T-helper 1 cell treated with Interleukin-12 subunit alpha and Interleukin-12 subunit beta and Interleukin-4 antibody, amounts not matched to agents 30 μg/mL and 1 μg/mL, for 36 hours (primary cell): ENCODE results near the gene RUNDC3A.
"Not testable (repeated sequence)": the region's sequence is repeated elsewhere in the genome, so short reads cannot be mapped to it uniquely, and the experiment has no call there.

Experiments
- H3K27ac Mint-ChIP-seq: one replicate; pipeline ENCODE4 v1.8.0; 2021; ENCODE audit warnings: mild to moderate bottlenecking, mixed read lengths
- H3K27me3 Mint-ChIP-seq: one replicate; pipeline ENCODE4 v1.8.0; 2021; ENCODE audit warnings: low read depth, mixed read lengths
- H3K36me3 Mint-ChIP-seq: one replicate; pipeline ENCODE4 v1.8.0; 2021; ENCODE audit warnings: low read depth, mixed read lengths
- H3K4me1 Mint-ChIP-seq: one replicate; pipeline ENCODE4 v1.8.0; 2021; ENCODE audit warnings: low read depth, mixed read lengths
- H3K4me3 Mint-ChIP-seq: one replicate; pipeline ENCODE4 v1.8.0; 2021; ENCODE audit warnings: mild to moderate bottlenecking, moderate library complexity, mixed read lengths
- H3K9me3 Mint-ChIP-seq: one replicate; pipeline ENCODE4 v1.8.0; 2021; ENCODE audit warnings: mixed read lengths

The RUNDC3A gene

GRCh38 chr17:44335564-44335963 is 27.2 kb downstream of the RUNDC3A start:
- H3K36me3 Mint-ChIP-seq: no peaks in the 10 kb centered on the region
- no peak overlapping the region for H3K27ac Mint-ChIP-seq
- H3K4me3 Mint-ChIP-seq: no peak overlapping the region
- no peaks in the 10 kb centered on the region for H3K27me3 Mint-ChIP-seq
- no peaks in the 10 kb centered on the region for H3K9me3 Mint-ChIP-seq
- peaks cover 5% of the 10 kb centered on the region for H3K4me1 Mint-ChIP-seq

GRCh38 chr17:44335968-44336367 is 27.6 kb downstream of the RUNDC3A start:
- Mint-ChIP-seq H3K9me3 (no peaks in the 10 kb centered on the region), H3K4me3 (no peak overlapping the region), H3K27ac (no peak overlapping the region), H3K4me1 (peaks cover 5% of the 10 kb centered on the region), H3K36me3 (no peaks in the 10 kb centered on the region), H3K27me3 (no peaks in the 10 kb centered on the region)

DNA sequence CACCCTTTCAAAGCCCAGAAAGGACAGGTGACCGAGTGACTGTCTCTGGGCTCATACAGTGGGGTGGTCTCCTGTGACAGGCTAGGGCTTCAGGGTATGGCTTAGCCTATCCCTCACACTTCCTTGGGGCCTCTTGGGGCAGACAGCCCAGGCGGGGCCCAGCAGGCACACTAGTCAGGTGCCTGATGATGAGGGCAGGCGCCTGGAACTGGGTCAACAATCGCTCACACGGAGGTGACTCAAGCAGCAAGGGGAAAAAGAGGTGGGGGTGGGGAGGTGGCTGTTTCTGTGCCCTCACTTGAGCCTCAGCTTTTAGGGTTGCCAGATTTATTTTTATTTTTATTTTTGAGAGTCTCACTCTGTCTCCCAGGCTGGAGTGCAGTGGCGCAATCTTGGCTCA is 30.3 kb downstream of the RUNDC3A start:
- no peak overlapping the region for H3K27ac Mint-ChIP-seq

DNA sequence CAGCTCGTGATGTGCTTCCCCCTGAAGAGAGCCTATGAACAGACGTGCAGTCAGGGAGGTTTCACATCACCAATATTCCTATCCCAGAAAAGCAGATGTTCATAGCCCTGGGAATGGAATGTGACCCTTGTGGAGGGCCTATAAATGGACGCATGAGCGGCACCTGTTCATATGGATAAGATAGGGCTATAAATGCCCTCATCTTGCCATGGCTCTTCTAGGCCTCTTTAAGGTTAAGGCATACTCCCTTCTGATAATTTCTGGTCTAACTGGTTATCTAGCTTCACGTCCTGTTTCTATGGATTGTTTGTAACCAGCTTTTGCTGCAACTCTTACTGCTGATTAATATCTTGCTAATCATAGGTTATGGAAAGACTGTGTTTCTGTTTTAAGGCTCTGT is 32.2 kb downstream of the RUNDC3A start:
- not testable (repeated sequence) for H3K4me1 Mint-ChIP-seq, H3K27ac Mint-ChIP-seq, H3K36me3 Mint-ChIP-seq, H3K9me3 Mint-ChIP-seq, H3K4me3 Mint-ChIP-seq
- peaks cover 12% of the 10 kb centered on the region for H3K27me3 Mint-ChIP-seq

More for the DNA sequence above, 30.3 kb downstream of the RUNDC3A start:
- Mint-ChIP-seq H3K9me3 (no peaks in the 10 kb centered on the region), H3K4me3 (no peak overlapping the region), H3K36me3 (no peaks in the 10 kb centered on the region), H3K27me3 (peaks cover 11% of the 10 kb centered on the region), H3K4me1 (no peaks in the 10 kb centered on the region)

DNA sequence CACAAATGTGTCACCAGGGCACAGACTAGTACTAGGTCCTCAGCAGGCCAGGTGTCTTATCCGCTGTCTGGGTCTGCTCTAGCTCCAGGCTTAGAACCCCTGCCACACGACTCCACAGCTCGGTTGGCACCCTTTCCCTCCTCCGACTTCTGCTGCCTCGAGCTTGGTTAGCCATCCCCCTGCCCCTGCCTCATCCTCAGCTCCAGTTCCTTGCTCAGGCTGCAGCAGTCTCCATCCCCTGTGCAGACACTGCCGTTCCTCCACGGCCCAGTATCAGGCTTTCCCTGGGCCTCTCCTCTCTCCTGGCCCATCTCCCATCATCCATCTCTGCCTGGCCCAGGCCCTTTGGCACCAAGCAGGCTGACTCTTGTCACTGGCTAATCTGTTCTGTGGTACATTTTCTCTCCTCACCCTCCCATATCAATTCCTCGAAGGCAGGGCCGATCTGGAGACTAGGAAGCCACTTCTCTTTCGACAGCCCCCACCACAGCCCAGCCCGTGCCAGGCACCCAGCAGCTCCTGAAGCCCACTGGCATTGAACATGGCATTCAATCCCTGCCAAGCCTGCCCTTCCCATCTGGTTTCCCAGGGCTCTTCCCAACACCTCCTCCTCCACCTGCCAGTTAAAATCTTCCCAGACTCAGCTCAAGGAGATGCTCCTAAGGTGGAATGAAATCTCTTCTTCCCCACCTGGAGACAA is 35.3 kb downstream of the RUNDC3A start:
- Mint-ChIP-seq H3K27me3 (peaks cover 12% of the 10 kb centered on the region), H3K36me3 (no peaks in the 10 kb centered on the region), H3K4me3 (no peak overlapping the region), H3K27ac (no peak overlapping the region), H3K4me1 (peaks cover 19% of the 10 kb centered on the region), H3K9me3 (no peaks in the 10 kb centered on the region)

DNA sequence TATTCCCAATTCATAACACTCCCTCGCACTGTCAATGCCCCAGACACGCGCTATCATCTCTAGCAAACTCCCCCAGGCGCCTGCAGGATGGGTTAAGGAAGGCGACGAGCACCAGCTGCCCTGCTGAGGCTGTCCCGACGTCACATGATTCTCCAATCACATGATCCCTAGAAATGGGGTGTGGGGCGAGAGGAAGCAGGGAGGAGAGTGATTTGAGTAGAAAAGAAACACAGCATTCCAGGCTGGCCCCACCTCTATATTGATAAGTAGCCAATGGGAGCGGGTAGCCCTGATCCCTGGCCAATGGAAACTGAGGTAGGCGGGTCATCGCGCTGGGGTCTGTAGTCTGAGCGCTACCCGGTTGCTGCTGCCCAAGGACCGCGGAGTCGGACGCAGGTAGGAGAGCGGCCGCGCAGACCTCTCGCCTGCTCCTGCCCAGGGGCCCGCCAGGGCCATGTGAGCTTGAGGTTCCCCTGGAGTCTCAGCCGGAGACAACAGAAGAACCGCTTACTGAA is 36.6 kb downstream of the RUNDC3A start, which contains the start of gene GRN:
GRN (plus strand) TSS at position 364 of the 515 bp plus-strand sequence. CDS start 3,863 bp downstream, outside the sequence.
- Mint-ChIP-seq H3K4me1 (peaks cover 20% of the 10 kb centered on the region), H3K4me3 (peak within 1 kb of the TSS; percentile 94), H3K27me3 (peaks cover 12% of the 10 kb centered on the region), H3K27ac (peak within 1 kb of the TSS; percentile 78), H3K9me3 (no peaks in the 10 kb centered on the region), H3K36me3 (no peaks in the 10 kb centered on the region)

DNA sequence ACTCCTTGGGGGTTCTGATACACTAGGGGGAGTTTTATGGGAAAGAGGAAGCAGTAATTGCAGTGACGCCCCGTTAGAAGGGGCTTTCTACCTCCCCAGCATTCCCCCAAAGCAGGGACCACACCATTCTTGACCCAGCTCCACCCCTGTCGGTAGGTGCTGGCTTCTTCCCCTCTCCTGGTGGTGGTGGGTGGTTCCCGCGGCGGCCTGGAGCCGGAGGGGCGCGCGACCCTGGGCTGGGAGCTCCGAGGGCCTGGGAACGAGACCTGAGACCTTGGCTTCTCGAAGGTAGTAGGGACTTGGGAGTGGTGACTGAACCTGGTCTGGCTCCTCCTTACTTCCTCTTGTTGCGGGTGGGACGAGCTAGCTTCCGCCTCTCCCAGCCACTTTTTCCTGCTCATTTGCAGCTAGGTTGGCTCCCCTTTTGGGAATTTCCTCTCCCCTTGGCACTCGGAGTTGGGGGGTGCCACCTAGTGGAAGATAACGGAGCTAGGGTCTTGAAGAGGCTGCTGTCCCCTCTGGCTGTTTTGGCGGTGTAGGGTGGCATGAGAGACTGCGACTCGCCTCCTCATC is 37.1 kb downstream of the RUNDC3A start:
- H3K27ac Mint-ChIP-seq: peak overlapping the region; percentile 78
- H3K4me3 Mint-ChIP-seq: peak overlapping the region; percentile 94
- H3K36me3 Mint-ChIP-seq: no peaks in the 10 kb centered on the region
- peaks cover 12% of the 10 kb centered on the region for H3K27me3 Mint-ChIP-seq
- peaks cover 20% of the 10 kb centered on the region for H3K4me1 Mint-ChIP-seq
- no peaks in the 10 kb centered on the region for H3K9me3 Mint-ChIP-seq

GRCh38 chr17:44346064-44346844 is 37.9 kb downstream of the RUNDC3A start:
- Mint-ChIP-seq H3K4me3 (peak overlapping the region; percentile 94), H3K9me3 (no peaks in the 10 kb centered on the region), H3K4me1 (peaks cover 20% of the 10 kb centered on the region), H3K27ac (no peak overlapping the region), H3K27me3 (peaks cover 12% of the 10 kb centered on the region), H3K36me3 (no peaks in the 10 kb centered on the region)

DNA sequence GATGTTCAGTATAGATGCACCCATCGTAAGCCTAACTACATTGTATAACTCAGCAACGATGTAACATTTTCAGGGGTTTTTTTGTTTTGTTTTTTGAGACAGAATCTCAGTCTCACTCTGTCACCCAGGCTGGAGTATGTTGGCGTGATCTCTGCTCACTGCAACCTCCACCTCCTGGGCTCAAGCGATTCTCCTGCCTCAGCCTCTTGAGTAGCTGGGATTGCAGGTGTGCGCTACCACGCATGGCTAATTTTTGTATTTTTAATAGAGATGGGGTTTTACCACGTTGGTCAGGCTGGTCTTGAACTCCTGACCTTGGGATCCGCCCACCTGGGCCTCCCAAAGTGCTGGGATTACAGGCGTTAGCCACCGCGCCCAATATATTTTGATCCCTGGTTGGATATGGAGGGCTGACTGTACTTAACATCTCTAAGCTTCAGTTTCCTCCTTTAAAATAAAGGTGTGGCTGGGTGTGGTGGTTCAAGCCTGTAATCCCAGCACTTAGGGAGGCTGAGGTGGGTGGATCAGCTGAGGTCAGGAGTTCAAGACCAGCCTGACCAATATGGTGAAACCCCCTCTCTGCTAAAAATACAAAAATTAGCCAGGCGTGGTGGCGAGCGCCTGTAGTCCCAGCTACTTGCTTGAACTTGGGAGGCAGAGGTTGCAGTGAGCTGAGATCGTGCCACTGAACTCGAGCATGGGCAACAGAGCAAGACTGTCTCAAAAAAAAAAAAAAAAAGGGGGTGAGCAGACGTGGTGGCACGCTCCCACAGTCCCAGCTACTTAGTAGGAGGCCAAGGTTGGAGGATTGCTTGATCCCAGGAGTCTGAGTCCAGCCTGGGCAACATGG is 39.0 kb downstream of the RUNDC3A start:
- H3K36me3 Mint-ChIP-seq, H3K9me3 Mint-ChIP-seq, H3K27ac Mint-ChIP-seq, H3K4me3 Mint-ChIP-seq: not testable (repeated sequence)
- peaks cover 12% of the 10 kb centered on the region for H3K27me3 Mint-ChIP-seq
- peaks cover 20% of the 10 kb centered on the region for H3K4me1 Mint-ChIP-seq

DNA sequence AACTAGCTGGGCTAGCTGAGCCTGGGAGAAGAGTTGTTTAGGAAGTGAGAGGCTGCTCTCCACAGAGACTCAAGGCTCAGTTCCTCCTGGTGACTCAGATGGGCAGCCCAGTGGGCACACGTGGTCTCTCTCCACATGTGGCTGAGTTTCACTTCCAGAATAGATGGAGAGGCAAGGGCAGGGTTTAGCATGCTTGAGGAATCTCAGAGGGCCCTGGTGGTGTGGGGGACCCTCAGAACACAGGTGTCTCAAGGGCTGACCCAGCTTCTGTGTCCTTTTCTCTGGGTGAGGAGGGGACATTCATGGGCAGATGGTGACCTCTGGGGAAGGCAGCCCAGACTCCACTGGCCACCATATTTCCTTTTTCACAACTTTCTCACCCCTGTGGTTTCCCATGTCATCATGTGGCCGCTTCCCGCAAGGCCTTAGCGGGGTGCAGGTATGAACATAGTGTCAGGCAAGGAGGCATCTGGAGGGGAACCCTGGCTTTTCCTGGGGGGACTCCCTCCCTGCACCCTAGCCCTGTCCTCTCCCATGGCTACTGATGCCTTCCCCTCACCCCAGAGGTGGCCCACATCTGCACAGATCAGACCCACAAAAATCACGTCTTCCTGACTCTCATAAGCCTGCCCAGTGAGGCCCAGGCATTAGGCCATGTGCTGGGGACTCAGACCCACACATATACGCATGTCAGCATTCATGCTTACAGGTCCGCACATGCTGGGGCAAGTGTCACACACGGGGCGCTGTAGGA is 40.0 kb downstream of the RUNDC3A start:
- no peak overlapping the region for H3K4me3 Mint-ChIP-seq
- peaks cover 10% of the 10 kb centered on the region for H3K27me3 Mint-ChIP-seq
- no peak overlapping the region for H3K27ac Mint-ChIP-seq
- peaks cover 3% of the 10 kb centered on the region for H3K36me3 Mint-ChIP-seq
- H3K4me1 Mint-ChIP-seq: peaks cover 20% of the 10 kb centered on the region
- H3K9me3 Mint-ChIP-seq: no peaks in the 10 kb centered on the region

DNA sequence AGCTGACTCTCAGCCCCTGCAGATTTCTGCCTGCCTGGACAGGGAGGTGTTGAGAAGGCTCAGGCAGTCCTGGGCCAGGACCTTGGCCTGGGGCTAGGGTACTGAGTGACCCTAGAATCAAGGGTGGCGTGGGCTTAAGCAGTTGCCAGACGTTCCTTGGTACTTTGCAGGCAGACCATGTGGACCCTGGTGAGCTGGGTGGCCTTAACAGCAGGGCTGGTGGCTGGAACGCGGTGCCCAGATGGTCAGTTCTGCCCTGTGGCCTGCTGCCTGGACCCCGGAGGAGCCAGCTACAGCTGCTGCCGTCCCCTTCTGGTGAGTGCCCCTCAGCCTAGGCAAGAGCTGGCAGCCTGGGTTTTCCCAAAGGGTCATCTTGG is 40.6 kb downstream of the RUNDC3A start:
- H3K4me3 Mint-ChIP-seq: no peak overlapping the region
- no peaks in the 10 kb centered on the region for H3K9me3 Mint-ChIP-seq
- peaks cover 5% of the 10 kb centered on the region for H3K27me3 Mint-ChIP-seq
- no peak overlapping the region for H3K27ac Mint-ChIP-seq
- peaks cover 3% of the 10 kb centered on the region for H3K36me3 Mint-ChIP-seq
- peaks cover 20% of the 10 kb centered on the region for H3K4me1 Mint-ChIP-seq

DNA sequence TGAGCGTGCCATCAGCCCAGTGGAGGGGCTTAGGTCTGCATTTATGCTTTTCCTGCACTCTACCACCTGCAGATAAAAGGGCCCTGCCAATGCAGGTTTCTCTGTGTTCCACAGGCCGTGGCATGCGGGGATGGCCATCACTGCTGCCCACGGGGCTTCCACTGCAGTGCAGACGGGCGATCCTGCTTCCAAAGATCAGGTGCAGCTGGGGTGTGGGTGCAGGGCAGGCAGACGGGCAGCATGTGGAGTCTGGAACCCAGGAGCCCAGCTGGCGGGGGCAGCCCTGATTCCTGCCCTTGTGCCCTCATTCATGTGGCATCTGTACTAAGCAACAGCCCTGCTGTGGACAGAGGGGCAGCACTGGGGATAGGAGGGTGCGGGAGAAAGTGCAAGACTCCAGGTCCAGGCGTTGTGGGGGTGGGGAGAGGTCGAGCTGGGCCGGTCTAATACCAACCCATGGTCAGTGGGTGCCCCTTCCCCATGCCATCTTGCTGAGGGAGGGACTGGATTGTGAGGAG is 41.2 kb downstream of the RUNDC3A start:
- peaks cover 3% of the 10 kb centered on the region for H3K36me3 Mint-ChIP-seq
- no peak overlapping the region for H3K4me3 Mint-ChIP-seq
- peaks cover 19% of the 10 kb centered on the region for H3K4me1 Mint-ChIP-seq
- H3K27ac Mint-ChIP-seq: no peak overlapping the region
- peaks cover 5% of the 10 kb centered on the region for H3K27me3 Mint-ChIP-seq
- no peaks in the 10 kb centered on the region for H3K9me3 Mint-ChIP-seq

DNA sequence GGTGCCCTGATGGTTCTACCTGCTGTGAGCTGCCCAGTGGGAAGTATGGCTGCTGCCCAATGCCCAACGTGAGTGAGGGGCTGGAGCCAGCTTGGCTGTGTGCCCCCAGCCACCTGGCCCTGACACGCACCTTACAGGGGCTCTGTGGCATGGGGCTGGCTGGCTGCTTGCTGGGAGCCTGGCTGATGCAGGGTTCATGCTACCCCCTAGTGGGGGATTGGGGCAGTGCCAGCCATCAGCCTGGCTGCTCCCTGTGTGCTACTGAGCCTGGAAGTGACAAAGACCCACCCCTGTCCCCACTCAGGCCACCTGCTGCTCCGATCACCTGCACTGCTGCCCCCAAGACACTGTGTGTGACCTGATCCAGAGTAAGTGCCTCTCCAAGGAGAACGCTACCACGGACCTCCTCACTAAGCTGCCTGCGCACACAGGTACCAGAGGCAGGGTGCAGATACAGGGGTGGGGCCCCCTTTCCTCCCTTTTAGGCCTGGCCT is 42.4 kb downstream of the RUNDC3A start:
- H3K4me1 Mint-ChIP-seq: peaks cover 10% of the 10 kb centered on the region
- peaks cover 3% of the 10 kb centered on the region for H3K36me3 Mint-ChIP-seq
- no peaks in the 10 kb centered on the region for H3K9me3 Mint-ChIP-seq
- peaks cover 13% of the 10 kb centered on the region for H3K27me3 Mint-ChIP-seq
- H3K27ac Mint-ChIP-seq: no peak overlapping the region
- H3K4me3 Mint-ChIP-seq: no peak overlapping the region
